K562 (cell line): ENCODE data around the gene DENND6A. TPM values are rescaled to one million over a fixed set of nuclear protein-coding genes. Genes with fewer than 3 reads are reported as not detected.

Source experiments
- ESRRB ChIP-seq: fragments of 250-450 bp; sonication (Bioruptor Pico); IDR thresholded peaks from 2 replicates; pipeline ENCODE4 v1.5.0; 2020; ENCODE audit warnings: mild to moderate bottlenecking, moderate library complexity, borderline replicate concordance
- GABPA ChIP-seq: fragments of 200-800 bp; sonication (Bioruptor generic); conservative IDR thresholded peaks from 2 replicates; pipeline ENCODE4 v1.6.1; 2016; ENCODE audit warnings: low read depth, missing genetic modification characterization, missing compliant biosample characterization
- IRF9 ChIP-seq: fragments of 450-650 bp; IDR thresholded peaks from 2 replicates; pipeline ENCODE4 v1.6.1; 2016; ENCODE audit warnings: missing biosample characterization, missing genetic modification characterization
- MTA3 ChIP-seq: fragments of 450-650 bp; formaldehyde crosslinking; IDR thresholded peaks from 2 replicates; pipeline ENCODE4 v1.6.1; 2017; ENCODE audit warnings: mild to moderate bottlenecking, borderline replicate concordance
- NR4A1 ChIP-seq, 2 experiments: fragments of 250-450 bp in 1 of 2; fragments of 450-650 bp in 1 of 2; sonication (Bioruptor Pico) in 1 of 2; IDR thresholded peaks; 2 replicates each; pipeline versions ENCODE4 v1.4.0 to v1.6.1; 2016 to 2020; ENCODE audit warnings: mild to moderate bottlenecking in 2 of 2, missing compliant biosample characterization in 1 of 2, missing genetic modification characterization in 1 of 2, moderate library complexity in 1 of 2
- PKNOX1 ChIP-seq: fragments of 450-650 bp; IDR thresholded peaks from 2 replicates; pipeline ENCODE4 v1.6.1; 2016
- REST ChIP-seq, 2 experiments: fragments of 450-650 bp; formaldehyde crosslinking in 1 of 2; IDR thresholded peaks; 2 replicates each; pipeline versions ENCODE4 v1.4.0 to v1.6.1; 2014 to 2020; ENCODE audit warnings: mild to moderate bottlenecking in 2 of 2, borderline replicate concordance in 1 of 2, low read depth in 1 of 2
- RHOXF2B ChIP-seq: fragments of 250-450 bp; sonication (Bioruptor Pico); conservative IDR thresholded peaks from 2 replicates; pipeline ENCODE4 v1.5.1; 2021
- TCF3 ChIP-seq: sonication (generic); formaldehyde crosslinking; IDR thresholded peaks from 2 replicates; pipeline ENCODE4 v1.4.0; 2020; ENCODE audit warnings: mild to moderate bottlenecking, missing genetic modification reagents
- VEZF1 ChIP-seq: fragments of 200-800 bp; sonication (Bioruptor generic); IDR thresholded peaks from 2 replicates; pipeline ENCODE4 v1.6.1; 2017; ENCODE audit warnings: missing genetic modification characterization, missing compliant biosample characterization
- ZFP91 ChIP-seq: sonication (generic); formaldehyde crosslinking; IDR thresholded peaks from 2 replicates; pipeline ENCODE4 v1.8.0; 2022; ENCODE audit warnings: mild to moderate bottlenecking, missing genetic modification reagents
- ZNF212 ChIP-seq: fragments of 450-650 bp; formaldehyde crosslinking; IDR thresholded peaks from 2 replicates; pipeline ENCODE4 v1.4.0; 2020; ENCODE audit warnings: mild to moderate bottlenecking
- polyA plus RNA-seq, 8 experiments: library from polyadenylated mRNA; depleted of rRNA in 4 of 8; stranded (reverse) in 5 of 8; unstranded in 3 of 8; fragments of >200 nt; fragmentation: Nextera tagmentation in 2 of 8; fragmentation: Illumina TruSeq in 1 of 8; extraction: Ambion mirVana in 2 of 8; extraction: Trizol in 1 of 8; gene quantifications; 2 replicates each; pipeline versions ENCODE4 v1.2.1 to v1.2.3, GENCODE V29; 2011 to 2014; ENCODE audit warnings: inconsistent platforms in 1 of 8, missing spikeins in 1 of 8
- total RNA-seq, 7 experiments: library from RNA; depleted of rRNA in 6 of 7; stranded (reverse); fragments of >200 nt in 6 of 7; fragmentation: Illumina TruSeq in 2 of 7; extraction: Trizol in 2 of 7; gene quantifications; 2 replicates each; pipeline versions ENCODE4 v1.2.1 to v1.2.3, GENCODE V29; 2011 to 2021; ENCODE audit warnings: low replicate concordance in 1 of 7

DENND6A gene
- total and polyA plus RNA-seq, 9 of the 15 experiments (the other 6 are each of a cell fraction or from before 2014, with no cell fraction given), result 1.5 to 12.7 (median 7.1) TPM

- TF ChIP-seq ZFP91 (CRISPR knock-in tag) (no peak), IRF9 (tag) (no peak), VEZF1 (CRISPR knock-in tag) (peak; percentile 75), TCF3 (CRISPR knock-in tag) (no peak; the same call in 1 of the 2 replicates), NR4A1 (CRISPR knock-in tag; IDR thresholded peaks at IDR 0.05) (no peak), NR4A1 (tag; IDR thresholded peaks at IDR 0.05) (no peak), RHOXF2B (CRISPR knock-in tag) (no peak), MTA3 (peak; percentile 89; the same call in 1 of the 2 replicates), ESRRB (CRISPR knock-in tag) (no peak), REST (IDR thresholded peaks at IDR 0.05; ENCODE audit: borderline replicate concordance) (peak; percentile 85), REST (CRISPR knock-in tag; IDR thresholded peaks at IDR 0.05; ENCODE audit: low read depth) (peak; percentile 73; the same call in 1 of the 2 replicates), PKNOX1 (no peak), ZNF212 (CRISPR knock-in tag) (0 out of 2 replicates have a peak, but pooled peaks have one; percentile 8), GABPA (tag) (peak; percentile 61)
These were observed at the start of gene DENND6A (continued) for GRCh38 chr3:57692396-57693147.
